Ovary (tissue), 9 donors: ENCODE results near the gene INPP4A. TPM values are rescaled to one million over a fixed set of nuclear protein-coding genes. Genes with fewer than 3 reads are reported as not detected.

Source experiments
- DNase-seq, 5 donors: peaks; one replicate each; pipeline ENCODE4 v3.0.0-alpha.2; 2019 to 2020
- H3K27ac ChIP-seq, 2 donors: fragments of 200-600 bp; one replicate each; pipeline versions ENCODE4 v1.5.1 to v1.8.0; 2019 to 2022
- H3K27me3 ChIP-seq: fragments of 200-600 bp; one replicate; pipeline ENCODE4 v1.8.0; 2022
- H3K36me3 ChIP-seq: fragments of 200-600 bp; sonication (generic); one replicate; pipeline ENCODE4 v1.5.1; 2019
- H3K4me1 ChIP-seq: one replicate; pipeline ENCODE4 v1.8.1; 2013; ENCODE audit warnings: mild to moderate bottlenecking, moderate library complexity; ENCODE audit not compliant: insufficient read depth
- H3K4me3 ChIP-seq: fragments of 200-600 bp; sonication (generic); one replicate; pipeline ENCODE4 v1.5.1; 2017
- H3K9me3 ChIP-seq, 2 donors: fragments of 200-600 bp in 1 of 2; sonication (generic) in 1 of 2; one replicate each; pipeline versions ENCODE4 v1.5.1 to v1.8.1; 2013 to 2019; ENCODE audit warnings: mild to moderate bottlenecking in 1 of 2, moderate library complexity in 1 of 2
- EP300 ChIP-seq: sonication (generic); formaldehyde crosslinking; IDR thresholded peaks from one replicate; pipeline ENCODE4 v1.6.1; 2017; ENCODE audit warnings: antibody characterized with exemption
- POLR2A ChIP-seq: fragments of 450-650 bp; IDR thresholded peaks from one replicate; pipeline ENCODE4 v1.6.1; 2017; ENCODE audit warnings: antibody characterized with exemption, mild to moderate bottlenecking, moderate library complexity
- WGBS, 3 donors: extraction: QIAGEN DNeasy Blood & Tissue Kit in 1 of 3; methylation state at CpG; one replicate each; pipeline versions ENCODE4 v1.1.5 to v1.1.7; 2013 to 2017; 5-methylcytosine and 5-hydroxymethylcytosine counted together
- intact Hi-C, 4 donors: fragments of 100-400 bp; cut with DNase I; formaldehyde crosslinking; loops; one replicate each; pipeline versions ENCODE4 v1.11.0 to v1.15.1; 2022 to 2023
- polyA plus RNA-seq, 2 donors: library from polyadenylated mRNA; stranded (reverse); fragments of 200-250 nt in 1 of 2; fragments of 350-450 nt in 1 of 2; fragmentation: Illumina TruSeq in 1 of 2; extraction: RNeasy Lipid Tissue Mini Kit (QIAGEN cat#74804) in 1 of 2; gene quantifications; one replicate each; pipeline ENCODE4 v1.2.3, GENCODE V29; 2013 to 2014
- total RNA-seq, 7 donors: library from RNA; depleted of rRNA in 2 of 7; stranded (reverse); fragments of >200 nt in 2 of 7; fragmentation: NEBNext Ultra II Directional in 3 of 7; extraction: Animal tissue kit (Norgen Biotek cat#: 25700) in 3 of 7; gene quantifications; one replicate each; pipeline versions ENCODE4 v1.1.0 to v1.2.4, GENCODE V29; 2016 to 2023
- TF ChIP-seq, protein P1 (sequence below), 3 donors: fragments of 450-650 bp in 2 of 3; fragments of 200-600 bp in 1 of 3; IDR thresholded peaks; one replicate each; pipeline versions ENCODE4 v1.5.1 to v1.8.0; 2016 to 2022; ENCODE audit warnings: antibody characterized with exemption in 3 of 3, mild to moderate bottlenecking in 1 of 3
- donor health status: DM: no; HTN: no; CAD: no; lungs with moderate emphysema.
- donor health status: DM: no; HTN: no; CAD: no.
- donor health status: Bipolar disorder and iron deficiency.
- donor health status: DM: yes; HTN: yes; CAD: no.
- donor health status: DM: no; HTN: no; CAD: no.
- donor health status: DM: yes; HTN: yes; CAD: no.

INPP4A gene
- total and polyA plus RNA-seq, 9 donors, result 7.5 to 25.8 (median 16.2) TPM

DNA sequence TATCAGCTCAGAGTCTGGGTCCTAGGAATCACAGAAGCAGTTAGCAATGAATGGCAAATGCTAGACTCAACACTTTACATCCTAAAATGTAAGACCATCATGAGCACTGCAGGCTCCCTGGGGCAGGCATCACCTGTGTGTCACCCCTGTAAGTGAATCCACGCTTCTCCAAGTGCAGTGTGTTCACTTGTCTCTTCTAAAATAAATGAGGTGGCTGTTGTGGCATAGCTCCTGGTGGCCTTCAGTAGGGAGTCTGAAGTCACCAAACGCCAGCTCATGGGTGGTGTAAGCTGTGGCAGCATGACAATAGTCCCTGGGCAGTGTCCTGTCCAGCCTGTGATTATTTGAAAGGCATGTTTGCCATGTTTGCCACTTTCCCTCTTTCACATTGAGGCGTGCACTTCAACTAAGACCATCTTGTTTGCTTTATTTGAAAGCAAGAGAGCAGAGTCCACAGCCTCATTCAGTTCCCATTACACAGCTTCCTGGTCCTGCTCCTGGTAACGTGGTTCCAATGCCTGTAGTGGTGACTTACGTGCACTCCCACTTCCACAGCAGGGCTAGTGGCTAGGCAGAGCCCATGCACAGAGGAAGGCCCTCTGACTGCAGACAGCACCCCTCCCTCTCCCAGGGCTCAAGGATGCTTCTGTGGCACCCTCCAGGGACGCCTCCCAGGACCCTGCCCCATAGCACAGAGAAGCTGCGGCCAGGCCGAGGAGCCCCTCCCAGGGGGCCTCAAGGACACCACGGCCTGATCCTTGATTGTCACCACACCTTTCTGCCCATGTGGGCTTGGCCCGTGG is 139.4 kb downstream of the INPP4A start:
- H3K9me3 ChIP-seq, result no peaks in the 10 kb centered on the region
- intact Hi-C loops, result no loop called here
- TF ChIP-seq, protein P1, sequence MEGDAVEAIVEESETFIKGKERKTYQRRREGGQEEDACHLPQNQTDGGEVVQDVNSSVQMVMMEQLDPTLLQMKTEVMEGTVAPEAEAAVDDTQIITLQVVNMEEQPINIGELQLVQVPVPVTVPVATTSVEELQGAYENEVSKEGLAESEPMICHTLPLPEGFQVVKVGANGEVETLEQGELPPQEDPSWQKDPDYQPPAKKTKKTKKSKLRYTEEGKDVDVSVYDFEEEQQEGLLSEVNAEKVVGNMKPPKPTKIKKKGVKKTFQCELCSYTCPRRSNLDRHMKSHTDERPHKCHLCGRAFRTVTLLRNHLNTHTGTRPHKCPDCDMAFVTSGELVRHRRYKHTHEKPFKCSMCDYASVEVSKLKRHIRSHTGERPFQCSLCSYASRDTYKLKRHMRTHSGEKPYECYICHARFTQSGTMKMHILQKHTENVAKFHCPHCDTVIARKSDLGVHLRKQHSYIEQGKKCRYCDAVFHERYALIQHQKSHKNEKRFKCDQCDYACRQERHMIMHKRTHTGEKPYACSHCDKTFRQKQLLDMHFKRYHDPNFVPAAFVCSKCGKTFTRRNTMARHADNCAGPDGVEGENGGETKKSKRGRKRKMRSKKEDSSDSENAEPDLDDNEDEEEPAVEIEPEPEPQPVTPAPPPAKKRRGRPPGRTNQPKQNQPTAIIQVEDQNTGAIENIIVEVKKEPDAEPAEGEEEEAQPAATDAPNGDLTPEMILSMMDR (IDR thresholded peaks at IDR 0.05), result no peak
- TF ChIP-seq POLR2A (no peak), EP300 (no peak)
- H3K27ac ChIP-seq, result no peak overlapping the region
- H3K4me3 ChIP-seq, result no peak overlapping the region
- H3K27me3 ChIP-seq, result no peaks in the 10 kb centered on the region
- no peaks in the 10 kb centered on the region for H3K4me1 ChIP-seq
- 82 to 92% (median 83%) methylated on average over 7 to 10 of the region's 10 CpGs for WGBS, 3 donors
- no peaks in the 10 kb centered on the region for H3K36me3 ChIP-seq
- no peak for DNase-seq

DNA sequence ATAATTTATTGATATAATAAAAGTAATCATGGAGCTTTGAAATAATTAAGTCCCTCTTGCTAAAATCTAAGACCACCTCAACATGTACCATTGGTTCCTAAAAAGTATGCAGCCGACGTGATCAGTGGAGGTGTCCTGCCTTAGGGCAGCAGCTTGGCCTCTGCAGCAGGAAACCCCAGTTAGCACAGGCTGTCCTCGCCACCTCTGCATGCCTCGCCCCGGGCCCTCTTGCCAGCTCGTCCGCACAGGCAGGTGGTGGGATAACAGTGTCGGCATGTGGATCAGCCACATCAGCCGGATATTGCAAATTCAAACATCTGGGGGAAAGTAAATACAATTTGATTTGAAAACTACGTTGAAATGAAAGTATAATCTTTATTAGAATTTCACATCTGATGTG is 140.7 kb downstream of the INPP4A start:
- Histone ChIP-seq H3K36me3 (no peaks in the 10 kb centered on the region), H3K27me3 (no peaks in the 10 kb centered on the region), H3K4me1 (no peaks in the 10 kb centered on the region), H3K27ac (no peak overlapping the region), H3K9me3 (no peaks in the 10 kb centered on the region), H3K4me3 (no peak overlapping the region)
- TF ChIP-seq, protein P1 (IDR thresholded peaks at IDR 0.05), result no peak
- TF ChIP-seq POLR2A, result no peak
- no peak for TF ChIP-seq EP300
- 92% methylated on average over 10 of the region's 10 CpGs for WGBS, 3 donors
- no peak for DNase-seq
- intact Hi-C loops, result no loop called here

DNA sequence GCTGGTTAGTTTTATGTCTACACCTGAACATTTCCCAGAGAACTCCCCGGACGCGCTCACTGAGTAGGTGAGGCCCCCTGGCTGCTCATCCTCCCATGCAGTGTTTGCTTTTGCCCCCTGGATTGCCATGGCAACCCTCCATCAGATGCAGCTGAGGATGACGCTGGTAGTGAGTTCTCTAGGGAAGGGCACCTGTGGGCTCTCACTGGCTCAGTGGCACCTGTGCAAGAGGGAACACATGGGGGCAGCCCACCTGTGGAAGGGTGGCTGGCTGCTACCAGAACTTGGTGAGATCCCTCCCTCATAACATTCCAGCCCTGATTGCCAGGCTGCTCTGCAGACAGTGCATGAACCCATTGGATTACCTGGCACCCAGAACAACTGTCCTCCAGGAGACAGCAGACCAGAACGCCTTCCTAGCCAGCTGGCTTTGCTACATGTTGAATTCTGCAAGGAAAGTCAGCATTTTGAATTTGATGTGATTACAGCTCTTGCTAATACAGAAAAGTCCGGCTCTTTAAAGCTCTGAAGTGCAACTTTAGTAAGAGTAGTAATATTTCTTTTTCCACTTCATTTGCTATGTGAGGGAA is 142.0 kb downstream of the INPP4A start:
- H3K27me3 ChIP-seq, result no peaks in the 10 kb centered on the region
- intact Hi-C loops, result no loop called here
- H3K9me3 ChIP-seq, result no peaks in the 10 kb centered on the region
- DNase-seq, result no peak
- H3K4me1 ChIP-seq, result no peaks in the 10 kb centered on the region
- TF ChIP-seq POLR2A, result no peak
- TF ChIP-seq, protein P1 (IDR thresholded peaks at IDR 0.05), result no peak
- 88 to 91% (median 90%) methylated on average over 6 of the region's 6 CpGs for WGBS, 3 donors
- no peak overlapping the region for H3K27ac ChIP-seq
- H3K4me3 ChIP-seq, result no peak overlapping the region
- H3K36me3 ChIP-seq, result no peaks in the 10 kb centered on the region

DNA sequence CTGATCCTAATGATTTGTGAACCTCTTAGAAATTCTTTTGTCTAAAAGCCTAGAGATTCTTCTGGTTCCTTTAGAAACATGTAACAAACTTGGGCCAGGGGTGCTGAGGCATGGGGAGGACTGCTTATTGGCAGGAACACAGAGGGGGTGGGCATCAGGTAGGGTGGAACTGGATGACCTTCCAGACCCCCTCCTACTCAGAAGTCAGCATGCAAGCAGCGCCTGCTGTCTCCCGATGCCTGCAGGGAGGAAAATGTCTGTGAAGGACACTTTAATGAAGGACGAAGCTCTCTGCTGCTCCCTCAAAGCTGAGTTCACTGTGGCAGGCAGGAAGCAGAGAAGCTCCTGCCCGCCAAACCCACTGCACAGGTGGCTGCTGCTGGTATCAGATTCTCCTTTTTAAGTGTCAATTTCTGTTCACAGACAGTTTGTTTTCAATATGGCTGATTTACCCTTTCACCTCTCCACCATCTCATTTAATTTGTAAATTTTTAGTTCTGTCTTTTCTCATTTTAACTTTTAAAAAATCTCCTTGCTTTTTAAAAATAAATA is 144.3 kb downstream of the INPP4A start:
- Histone ChIP-seq H3K27me3 (no peaks in the 10 kb centered on the region), H3K4me3 (no peak overlapping the region), H3K27ac (no peak overlapping the region), H3K9me3 (no peaks in the 10 kb centered on the region), H3K4me1 (no peaks in the 10 kb centered on the region), H3K36me3 (no peaks in the 10 kb centered on the region)
- 58 to 70% (median 68%) methylated on average over 4 of the region's 4 CpGs for WGBS, 3 donors
- DNase-seq, result no peak
- TF ChIP-seq, protein P1 (IDR thresholded peaks at IDR 0.05), result no peak
- no peak for TF ChIP-seq POLR2A
- intact Hi-C loops, result no loop called here
